Astrocyte (in vitro differentiated cells and primary cell): ENCODE data around the gene SPANXA1.

Source experiments
- EZH2 ChIP-seq: IDR thresholded peaks from 2 replicates; pipeline ENCODE4 v1.6.1; 2012; ENCODE audit warnings: mild to moderate bottlenecking, low read length, inconsistent platforms; ENCODE audit not compliant: insufficient read depth
- TF ChIP-seq, protein P1 (sequence below): IDR thresholded peaks from 2 replicates; pipeline ENCODE4 v1.5.1; 2011; ENCODE audit warnings: low read depth, mild to moderate bottlenecking, inconsistent platforms, low read length, moderate library complexity; ENCODE audit not compliant: insufficient read depth

DNA sequence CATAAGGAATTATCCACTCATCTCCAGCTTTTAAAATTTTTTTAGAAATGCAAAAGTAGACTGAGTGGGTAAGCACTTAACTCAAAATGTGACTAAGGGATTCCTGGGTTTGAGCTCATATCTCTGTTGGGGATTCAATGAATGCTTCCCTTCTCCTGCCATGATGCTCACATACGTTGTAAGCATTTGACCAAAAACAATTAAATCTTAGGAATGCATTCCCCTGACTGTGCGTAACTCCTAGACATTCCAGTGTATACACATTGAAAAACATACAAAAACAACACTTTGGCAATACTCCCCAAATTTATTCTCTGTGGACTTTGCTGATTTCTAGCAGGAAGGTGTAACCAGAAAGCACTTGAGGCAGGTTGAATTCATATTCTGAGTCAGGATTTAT is 34.8 kb upstream of the SPANXA1 start:
- TF ChIP-seq, protein P1, sequence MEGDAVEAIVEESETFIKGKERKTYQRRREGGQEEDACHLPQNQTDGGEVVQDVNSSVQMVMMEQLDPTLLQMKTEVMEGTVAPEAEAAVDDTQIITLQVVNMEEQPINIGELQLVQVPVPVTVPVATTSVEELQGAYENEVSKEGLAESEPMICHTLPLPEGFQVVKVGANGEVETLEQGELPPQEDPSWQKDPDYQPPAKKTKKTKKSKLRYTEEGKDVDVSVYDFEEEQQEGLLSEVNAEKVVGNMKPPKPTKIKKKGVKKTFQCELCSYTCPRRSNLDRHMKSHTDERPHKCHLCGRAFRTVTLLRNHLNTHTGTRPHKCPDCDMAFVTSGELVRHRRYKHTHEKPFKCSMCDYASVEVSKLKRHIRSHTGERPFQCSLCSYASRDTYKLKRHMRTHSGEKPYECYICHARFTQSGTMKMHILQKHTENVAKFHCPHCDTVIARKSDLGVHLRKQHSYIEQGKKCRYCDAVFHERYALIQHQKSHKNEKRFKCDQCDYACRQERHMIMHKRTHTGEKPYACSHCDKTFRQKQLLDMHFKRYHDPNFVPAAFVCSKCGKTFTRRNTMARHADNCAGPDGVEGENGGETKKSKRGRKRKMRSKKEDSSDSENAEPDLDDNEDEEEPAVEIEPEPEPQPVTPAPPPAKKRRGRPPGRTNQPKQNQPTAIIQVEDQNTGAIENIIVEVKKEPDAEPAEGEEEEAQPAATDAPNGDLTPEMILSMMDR, result no peak
- no peak for TF ChIP-seq EZH2
